IPS DF 4.7 (cell line): ENCODE measurements around the gene VPS51.

Experiments used
- DNase-seq: peaks from one replicate; pipeline ENCODE4 v3.0.0-alpha.2; 2013; ENCODE audit warnings: low spot score; ENCODE audit errors: extremely low read depth

The VPS51 gene

DNA sequence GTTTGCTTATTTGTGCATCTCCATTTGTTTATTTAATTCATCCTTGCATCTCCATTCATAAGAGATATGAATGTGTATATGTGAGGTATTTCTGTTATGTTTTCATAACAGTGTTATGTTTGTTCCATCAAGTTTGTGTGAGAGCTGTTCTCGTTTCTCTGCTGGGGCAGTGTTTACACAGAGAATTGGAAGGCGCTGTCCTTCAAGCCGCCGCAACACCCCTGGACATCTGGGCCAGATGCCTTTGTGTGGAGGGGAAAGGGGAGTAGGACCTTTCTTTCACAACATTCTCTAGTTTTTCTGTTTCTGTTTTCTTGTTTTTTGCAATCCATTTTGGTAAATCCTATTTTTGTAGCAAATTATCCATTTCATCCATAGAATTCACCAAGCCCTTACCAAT is 8.6 kb downstream of the VPS51 start:
- DNase-seq, result no peak

DNA sequence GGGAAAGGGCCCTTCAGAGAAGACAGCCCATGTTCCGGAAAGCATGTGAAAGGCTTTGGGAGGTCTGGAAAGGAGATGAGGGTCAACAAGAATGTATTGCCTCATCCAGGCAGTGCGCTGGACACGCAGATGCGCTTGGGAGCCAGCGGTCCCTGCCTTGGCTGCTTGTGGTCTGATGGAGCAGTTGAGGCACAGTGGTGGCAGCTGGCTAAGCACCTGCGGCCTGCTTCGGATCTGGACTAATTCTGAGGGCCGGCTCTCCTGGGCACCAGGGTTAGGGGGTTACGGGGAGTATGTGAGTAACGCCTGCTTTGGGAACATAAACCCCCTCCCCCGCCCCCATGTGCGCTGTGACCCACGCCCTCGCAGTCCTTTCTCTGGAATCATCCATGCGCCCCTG is 11.1 kb downstream of the VPS51 start:
- DNase-seq, result no peak

DNA sequence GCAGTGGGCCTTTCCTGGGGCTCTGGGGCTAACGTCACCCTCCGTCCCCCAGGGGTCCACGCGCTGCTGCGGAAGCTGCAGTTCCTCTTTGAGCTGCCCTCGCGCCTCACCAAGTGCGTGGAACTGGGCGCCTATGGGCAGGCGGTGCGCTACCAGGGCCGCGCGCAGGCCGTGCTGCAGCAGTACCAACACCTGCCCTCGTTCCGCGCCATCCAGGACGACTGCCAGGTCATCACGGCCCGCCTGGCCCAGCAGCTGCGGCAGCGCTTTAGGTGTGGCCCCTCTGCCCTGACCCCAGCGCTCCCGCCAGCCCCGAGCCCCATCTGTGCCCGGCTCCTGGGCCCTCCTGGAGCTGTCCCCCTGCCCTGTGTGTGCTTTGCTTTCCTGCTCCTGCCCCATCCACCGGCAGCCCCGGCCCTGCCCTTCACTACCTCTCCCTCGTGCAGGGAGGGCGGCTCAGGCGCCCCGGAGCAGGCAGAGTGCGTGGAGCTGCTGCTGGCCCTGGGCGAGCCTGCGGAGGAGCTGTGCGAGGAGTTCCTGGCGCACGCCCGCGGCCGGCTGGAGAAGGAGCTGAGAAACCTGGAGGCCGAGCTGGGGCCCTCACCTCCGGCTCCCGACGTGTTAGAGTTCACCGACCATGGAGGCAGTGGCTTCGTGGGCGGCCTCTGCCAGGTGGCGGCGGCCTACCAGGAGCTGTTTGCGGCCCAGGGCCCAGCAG is 11.9 kb downstream of the VPS51 start:
- DNase-seq, result no peak

DNA sequence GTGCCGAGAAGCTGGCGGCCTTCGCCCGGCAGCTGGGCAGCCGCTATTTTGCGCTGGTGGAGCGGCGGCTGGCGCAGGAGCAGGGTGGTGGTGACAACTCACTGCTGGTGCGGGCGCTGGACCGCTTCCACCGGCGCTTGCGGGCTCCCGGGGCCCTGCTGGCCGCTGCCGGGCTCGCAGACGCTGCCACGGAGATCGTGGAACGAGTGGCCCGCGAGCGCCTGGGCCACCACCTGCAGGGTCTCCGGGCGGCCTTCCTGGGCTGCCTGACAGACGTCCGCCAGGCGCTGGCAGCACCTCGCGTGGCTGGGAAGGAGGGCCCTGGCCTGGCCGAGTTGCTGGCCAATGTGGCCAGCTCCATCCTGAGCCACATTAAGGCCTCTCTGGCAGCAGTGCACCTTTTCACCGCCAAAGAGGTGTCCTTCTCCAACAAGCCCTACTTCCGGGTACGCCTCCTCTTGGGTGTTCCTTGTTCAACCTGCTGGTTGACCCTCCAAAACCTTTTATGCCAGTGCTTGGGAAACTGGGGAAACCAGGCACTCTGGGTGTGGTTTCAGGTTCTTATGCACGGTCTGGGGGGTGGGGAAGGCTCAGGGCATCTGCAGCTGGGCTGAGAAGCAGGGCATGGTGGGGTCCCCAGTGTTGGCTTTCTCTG is 12.6 kb downstream of the VPS51 start:
- DNase-seq, result no peak

DNA sequence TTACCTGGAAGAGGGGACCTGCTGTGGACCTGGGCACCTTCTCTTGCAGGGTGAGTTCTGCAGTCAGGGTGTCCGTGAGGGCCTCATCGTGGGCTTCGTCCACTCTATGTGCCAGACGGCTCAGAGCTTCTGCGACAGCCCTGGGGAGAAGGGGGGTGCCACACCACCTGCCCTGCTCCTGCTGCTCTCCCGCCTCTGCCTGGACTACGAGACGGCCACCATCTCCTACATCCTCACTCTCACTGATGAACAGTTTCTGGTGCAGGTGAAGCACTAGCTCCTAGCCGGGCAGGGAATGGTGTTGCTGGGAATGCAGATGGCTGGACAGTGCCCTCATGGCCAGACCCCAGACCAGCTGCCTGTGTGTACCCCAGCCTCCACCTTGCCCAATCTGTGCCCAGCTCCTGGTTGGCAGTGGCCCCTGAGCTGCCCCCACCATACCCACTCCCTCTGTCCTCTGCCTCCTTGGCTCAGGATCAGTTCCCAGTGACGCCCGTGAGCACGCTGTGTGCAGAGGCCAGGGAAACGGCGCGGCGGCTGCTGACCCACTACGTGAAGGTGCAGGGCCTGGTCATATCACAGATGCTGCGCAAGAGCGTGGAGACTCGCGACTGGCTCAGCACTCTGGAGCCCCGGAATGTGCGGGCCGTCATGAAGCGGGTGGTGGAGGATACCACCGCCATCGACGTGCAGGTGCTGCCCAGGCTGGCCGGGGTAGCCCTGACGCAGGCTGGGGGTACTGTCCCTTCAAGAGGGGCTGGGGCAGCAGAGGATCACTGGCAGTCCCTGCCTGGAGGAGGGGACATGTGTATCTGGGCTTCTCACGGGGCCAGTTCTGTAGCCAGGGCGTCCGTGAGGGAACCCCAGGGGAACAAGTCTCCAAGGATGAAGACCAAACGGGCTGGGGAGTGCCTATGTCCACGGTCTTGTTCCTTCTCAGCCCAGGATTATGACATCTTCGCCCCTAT is 13.5 kb downstream of the VPS51 start:
- DNase-seq, result no peak

DNA sequence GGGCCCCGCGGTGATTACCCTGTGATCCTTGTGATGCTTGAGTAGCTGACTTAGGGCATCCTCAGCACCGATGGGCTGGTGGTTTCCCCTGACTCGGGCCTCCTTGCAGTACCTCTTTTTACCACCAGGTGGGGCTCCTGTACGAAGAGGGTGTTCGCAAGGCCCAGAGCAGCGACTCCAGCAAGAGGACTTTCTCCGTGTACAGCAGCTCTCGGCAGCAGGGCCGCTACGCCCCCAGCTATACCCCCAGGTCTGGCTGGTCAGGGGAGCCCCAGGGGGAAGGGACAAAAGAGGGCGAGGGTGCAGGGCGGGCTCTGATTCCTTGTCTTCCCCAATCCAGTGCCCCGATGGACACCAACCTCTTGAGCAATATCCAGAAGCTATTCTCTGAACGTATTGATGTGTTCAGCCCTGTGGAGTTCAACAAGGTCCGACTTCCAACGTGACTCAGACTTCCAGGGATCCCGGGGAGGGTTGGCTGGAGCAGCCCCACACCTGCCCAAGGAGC is 14.4 kb downstream of the VPS51 start:
- DNase-seq, result no peak

DNA sequence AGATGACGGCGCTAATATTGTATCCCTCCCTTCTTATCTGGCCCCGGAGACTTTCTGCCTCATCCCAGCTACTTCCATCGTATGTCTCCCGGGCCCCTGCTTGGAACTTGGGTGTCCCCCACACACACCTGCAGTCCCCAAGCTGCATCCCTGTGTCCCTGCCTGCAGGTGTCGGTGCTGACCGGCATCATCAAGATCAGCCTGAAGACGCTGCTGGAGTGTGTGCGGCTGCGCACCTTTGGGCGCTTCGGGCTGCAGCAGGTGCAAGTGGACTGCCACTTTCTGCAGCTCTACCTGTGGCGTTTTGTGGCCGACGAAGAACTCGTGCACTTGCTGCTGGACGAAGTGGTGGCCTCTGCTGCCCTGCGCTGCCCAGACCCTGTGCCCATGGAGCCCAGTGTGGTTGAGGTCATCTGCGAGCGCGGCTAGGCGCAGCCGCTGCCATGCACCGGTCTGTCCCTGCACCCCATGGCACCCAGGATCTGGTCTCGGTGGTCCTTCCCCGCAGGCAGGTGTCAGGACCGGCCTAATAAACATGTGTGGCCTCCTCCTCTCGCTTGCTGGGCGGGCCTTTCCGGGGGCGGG is 15.2 kb downstream of the VPS51 start:
- no peak for DNase-seq

DNA sequence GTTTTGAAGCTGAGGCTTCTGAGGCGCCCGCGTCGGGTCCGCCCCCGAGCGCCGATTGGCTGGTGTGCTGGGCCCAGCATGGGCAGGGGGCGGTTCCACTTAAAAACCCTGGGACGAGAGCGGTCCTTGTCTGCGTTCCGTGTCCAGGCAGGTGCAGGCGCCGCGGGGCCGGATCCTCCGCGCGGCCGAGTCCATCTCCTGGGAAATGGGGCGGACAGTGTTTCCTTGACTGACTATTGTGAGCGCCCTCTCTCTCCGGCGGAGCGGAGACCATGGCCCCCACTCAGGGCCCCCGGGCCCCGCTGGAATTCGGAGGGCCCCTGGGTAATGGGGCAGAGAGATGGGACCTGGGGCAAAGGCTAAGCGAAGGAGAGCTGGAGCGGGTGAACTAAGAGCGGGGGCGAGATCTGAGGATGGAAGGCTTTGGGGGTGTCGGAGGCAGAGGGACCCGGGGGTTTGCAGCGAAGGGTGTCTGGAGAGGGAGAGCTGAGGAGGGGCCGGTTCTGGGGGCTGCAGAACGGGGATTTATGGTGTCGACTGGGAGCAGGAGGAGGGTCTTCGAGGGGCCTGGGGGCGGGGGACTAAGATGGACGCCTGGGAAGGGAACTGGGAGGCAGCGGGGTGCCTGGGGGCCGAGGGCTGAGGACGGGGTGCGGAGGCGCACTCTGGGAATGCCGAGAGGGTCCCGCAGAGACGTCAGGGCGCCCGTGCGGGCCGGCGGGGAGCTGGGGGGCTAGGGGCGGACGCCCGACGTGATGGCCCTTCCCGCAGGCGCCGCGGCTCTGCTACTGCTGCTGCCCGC is 15.9 kb downstream of the VPS51 start, which contains the start of gene TM7SF2:
TM7SF2 (plus strand) TSS at position 129 of the 802 bp plus-strand sequence; CDS start at position 273, 144 bp downstream.
- no peak for DNase-seq

DNA sequence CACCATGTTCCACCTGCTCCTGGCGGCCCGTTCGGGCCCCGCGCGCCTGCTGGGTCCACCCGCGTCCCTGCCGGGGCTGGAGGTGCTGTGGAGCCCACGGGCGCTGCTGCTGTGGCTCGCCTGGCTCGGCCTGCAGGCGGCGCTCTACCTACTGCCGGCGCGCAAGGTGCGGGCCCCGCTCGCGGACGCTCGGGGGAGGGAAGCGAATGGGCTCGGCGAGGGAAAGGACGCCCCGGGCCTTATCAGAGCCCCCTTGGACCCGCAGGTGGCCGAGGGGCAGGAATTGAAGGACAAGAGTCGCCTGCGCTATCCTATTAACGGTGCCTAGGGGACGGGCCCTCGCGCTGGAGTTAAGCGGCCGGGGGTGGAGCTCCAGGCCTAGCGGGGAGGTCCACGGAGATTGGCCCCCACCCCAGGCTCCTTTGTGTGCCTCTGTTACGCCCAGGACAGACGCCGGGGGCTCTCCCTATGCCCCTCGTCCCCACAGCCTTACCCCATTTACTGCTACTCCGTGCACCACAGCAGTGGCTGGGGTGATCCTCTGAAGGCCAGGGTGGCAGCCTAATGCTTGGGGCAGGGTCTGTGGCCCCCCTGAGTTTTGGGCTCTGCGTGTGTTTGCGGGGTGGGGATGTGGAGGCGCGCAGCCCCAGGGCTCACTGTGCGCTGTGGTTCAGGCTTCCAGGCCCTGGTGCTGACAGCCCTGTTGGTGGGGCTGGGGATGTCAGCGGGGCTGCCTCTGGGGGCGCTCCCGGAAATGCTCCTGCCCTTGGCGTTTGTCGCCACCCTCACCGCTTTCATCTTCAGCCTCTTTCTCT is 16.7 kb downstream of the VPS51 start:
- DNase-seq, result no peak

DNA sequence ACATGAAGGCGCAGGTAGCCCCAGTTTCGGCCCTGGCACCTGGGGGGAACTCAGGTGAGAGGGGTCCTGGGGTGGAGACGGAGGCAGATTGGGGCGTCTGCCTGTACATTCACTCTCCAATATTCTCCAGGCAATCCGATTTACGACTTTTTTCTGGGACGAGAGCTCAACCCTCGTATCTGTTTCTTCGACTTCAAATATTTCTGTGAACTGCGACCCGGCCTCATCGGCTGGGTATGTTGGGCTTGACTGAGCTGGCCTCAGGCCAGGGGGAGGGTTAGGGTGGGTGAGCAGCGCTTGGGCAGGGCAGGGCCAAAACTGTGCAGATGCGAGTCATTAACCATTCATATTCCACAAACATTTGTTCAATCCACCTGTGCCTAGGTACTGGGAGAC is 17.3 kb downstream of the VPS51 start:
- no peak for DNase-seq

DNA sequence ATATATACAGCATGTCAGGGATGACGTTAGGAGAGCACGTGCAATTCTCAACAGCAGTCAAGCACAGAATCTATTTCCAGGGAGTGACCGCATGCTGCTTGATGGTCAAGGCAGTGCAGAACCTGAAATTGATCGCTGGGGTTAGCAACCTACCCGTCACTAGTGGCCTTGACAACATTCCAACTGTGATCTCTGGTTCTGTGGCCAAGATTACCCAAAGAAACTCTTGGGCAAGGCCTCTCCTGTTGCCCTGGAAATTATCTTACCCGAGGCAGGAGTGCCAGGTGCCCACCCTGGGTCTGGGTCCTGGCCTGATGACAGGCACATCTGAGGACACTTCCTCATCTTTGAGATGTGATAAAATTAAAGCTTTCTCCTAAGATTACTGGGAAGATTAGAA is 17.8 kb downstream of the VPS51 start:
- no peak for DNase-seq

DNA sequence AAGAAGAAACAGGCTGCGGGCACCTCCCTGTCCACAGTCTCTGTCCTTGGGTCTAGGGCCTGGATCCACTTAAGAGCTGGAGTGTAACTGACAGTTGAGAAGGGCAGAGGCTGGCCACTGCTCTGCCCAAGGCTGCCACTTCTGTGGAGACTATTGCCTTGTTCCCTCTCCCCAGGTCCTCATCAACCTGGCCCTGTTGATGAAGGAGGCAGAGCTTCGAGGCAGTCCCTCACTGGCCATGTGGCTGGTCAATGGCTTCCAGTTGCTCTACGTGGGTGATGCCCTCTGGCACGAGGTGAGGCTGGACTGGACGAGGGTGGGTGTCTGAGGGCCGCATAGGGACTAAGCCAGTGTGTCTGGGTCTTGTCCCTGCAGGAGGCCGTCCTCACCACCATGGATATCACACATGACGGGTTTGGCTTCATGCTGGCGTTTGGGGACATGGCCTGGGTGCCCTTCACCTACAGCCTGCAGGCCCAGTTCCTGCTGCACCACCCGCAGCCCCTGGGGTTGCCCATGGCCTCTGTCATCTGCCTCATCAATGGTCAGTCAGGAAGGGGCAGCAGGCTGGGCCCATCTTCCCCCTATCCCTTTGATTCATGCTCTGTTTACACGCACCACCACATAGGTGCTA is 18.6 kb downstream of the VPS51 start:
- no peak for DNase-seq

DNA sequence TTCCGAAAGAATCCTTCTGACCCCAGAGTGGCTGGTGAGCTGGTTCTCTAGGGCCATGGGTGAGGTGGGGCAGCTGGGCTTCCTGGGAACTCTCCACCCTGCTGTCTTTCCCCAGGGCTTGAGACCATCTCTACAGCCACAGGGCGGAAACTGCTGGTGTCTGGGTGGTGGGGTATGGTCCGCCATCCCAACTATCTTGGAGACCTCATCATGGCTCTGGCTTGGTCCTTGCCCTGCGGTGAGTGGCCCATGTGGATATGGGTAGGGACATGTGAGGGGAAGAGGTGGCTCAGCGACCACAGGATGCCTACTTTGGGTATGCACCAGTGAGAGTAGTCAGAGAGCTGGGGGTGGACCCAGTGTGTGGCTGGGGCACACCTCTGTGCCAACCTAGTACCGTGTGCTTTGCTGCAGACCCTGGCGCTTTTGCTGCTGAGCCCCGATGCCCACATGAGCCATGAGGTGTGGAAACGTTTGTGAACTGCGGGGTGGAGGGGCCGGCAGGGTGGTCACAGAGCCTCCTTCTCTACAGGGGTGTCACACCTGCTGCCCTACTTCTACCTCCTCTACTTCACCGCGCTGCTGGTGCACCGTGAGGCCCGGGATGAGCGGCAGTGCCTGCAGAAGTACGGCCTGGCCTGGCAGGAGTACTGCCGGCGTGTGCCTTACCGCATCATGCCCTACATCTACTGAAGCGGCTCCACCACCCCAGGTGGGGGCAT is 19.5 kb downstream of the VPS51 start:
- no peak for DNase-seq

DNA sequence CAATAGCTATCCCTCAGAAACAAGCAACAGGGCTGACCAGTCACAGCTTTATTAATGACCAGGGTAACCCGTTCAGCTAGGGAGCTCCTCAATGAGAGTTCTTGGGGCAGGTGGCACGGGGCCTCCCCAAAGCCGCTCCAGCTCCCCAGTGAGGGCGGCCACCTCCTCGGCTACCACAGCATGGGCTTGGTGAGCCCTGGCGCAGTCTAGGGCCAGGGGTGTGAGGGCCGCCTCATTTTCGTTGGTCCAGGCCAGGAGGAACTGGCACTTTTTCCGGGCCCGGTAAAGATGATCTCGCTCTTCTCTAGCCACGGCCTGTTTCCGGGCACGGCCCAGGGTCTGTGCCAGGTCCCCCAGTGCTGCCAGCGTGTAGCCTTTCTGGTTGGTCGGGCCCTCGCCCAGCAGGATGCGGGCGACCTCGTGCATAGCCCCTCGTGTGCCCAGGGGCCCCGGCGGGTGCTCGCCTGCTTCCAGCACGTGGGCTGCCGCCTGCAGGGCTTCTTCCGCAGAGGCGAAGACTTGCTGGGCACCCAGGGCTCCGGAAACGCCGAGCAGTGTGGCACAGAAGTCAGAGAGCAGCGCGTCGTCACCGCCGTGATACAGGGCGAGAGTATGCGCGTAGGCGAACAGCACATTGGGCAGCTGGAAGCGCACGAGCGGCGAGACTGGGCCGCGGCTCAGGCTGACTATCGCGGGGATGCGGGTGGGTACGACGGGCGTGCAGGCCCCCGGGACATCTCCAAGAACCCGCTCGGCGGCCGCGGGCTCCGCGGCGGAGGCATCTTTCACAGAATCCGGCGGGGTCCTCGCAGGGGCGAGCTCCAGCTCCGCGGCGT is 20.6 kb downstream of the VPS51 start:
- no peak for DNase-seq

DNA sequence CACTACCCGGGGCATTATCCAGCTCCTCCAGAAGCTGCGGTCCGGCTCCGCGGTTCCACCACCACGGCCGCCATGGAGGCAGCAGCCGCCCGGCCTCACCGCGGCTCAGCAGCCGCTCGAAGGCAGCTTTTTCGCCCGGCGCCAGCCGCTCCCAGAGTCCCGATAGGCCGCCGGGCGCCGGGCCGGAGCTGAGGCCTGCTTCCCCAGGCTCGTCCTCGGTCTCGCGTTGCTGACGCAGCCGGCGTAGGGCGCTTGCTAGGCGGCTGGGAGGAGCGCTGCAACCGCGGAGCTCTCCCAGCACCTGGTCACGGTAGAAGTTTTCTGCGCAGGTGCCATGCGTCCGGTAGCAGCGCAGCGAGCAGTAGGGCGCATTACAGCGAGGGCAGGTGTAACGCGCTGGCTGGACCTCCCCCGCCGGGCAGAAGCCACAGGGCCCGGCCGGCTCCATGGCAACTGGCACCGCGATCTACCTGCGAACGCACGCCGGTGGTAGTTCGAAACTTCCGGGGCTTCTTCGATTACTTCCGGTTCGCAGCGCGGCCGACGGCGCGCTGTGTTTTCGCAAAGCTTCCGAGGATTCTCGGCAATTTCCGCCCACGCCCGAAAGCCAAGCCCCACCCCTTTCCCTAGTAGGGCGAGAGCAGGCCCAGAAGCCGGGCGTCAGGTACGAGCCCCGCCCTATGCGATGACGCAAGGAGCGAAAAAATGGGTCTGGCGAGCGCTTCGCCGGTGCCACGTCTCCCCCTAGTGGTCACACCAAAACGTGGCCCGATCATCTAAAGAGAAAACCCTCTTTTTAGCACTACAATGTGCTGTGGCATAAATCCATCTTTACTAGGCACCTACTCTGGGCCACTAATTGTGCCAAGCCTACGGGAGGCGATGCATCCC is 21.4 kb downstream of the VPS51 start, which contains the start of gene ZNHIT2:
ZNHIT2 (minus strand) TSS at position 496 of the 891 bp plus-strand sequence; CDS start at position 448, 48 bp downstream.
- DNase-seq, result no peak

DNA sequence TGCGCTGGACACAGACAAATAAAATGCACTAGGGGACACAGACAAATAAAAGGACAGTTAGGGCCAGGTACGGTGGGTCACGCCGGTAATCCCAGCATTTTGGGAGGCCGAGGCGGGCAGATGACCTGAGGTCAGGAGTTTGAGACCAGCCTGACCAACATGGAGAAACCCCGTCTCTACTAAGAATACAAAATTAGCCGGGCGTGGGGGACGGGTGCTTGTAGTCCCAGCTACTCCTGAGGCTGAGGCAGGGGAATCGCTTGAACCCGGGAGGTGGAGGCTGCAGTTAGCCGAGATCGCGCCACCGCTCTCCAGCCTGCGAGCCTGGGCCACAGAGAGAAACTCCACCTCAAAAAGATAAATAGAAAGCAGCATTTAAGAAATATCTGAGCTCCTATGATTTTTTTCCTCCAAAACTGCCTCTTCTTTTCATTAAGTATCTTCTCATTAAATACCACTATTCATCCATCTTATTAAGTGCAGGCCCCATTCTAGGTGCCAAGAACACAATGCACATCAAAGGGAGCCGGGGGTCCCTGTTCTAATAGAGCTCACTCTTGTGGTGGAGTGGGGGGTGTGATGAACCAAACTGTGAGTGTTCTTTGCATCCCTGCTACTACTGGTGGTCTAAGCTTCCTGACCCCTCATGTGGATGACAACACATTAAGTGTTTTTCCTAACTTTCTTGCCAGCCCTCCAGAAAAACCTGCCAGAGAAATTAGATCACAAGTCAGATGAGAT is 22.3 kb downstream of the VPS51 start:
- DNase-seq, result no peak
